Measurements from ENCODE around the gene C2CD4B. TPM values are rescaled to one million over a fixed set of nuclear protein-coding genes. Genes with fewer than 3 reads are reported as not detected.

The C2CD4B gene
- total RNA-seq, 6 donors from 2014 or later, result 0.67 to 16.8 (median 3.1) TPM

DNA sequence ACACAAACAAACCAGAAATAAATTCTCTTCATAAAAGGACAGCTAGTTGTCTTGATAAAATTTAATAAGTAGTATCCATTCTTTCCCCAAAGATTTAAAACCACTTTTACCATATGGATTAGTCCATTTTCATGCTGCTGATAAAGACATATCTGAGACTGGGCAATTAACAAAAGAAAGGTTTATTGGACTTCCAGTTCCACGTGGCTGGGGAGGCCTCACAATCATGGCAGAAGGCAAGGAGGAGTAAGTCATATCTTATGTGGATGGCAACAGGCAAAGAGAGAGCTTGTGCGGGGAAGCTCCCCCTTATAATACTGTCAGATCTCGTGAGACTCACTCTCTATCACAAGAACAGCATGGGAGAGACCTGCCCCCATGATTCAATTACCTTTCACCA is 38.7 kb downstream of the C2CD4B start:
- Histone ChIP-seq H3K4me1 (peaks cover 19 to 24% (median 22%) of the 10 kb centered on the region in 4 donors), H3K36me3 (no peaks in the 10 kb centered on the region), H3K27me3 (no peaks in the 10 kb centered on the region), H3K27ac (no peak overlapping the region), H3K9me3 (no peaks in the 10 kb centered on the region), H3K4me3 (no peak overlapping the region)
- DNase-seq (no peak), ATAC-seq (ENCODE audit: low FRiP score in 2 of 2) (no peak)
- 58 to 71% methylated on average over 3 of the region's 3 CpGs for WGBS, 2 donors
- TF ChIP-seq, protein P1, sequence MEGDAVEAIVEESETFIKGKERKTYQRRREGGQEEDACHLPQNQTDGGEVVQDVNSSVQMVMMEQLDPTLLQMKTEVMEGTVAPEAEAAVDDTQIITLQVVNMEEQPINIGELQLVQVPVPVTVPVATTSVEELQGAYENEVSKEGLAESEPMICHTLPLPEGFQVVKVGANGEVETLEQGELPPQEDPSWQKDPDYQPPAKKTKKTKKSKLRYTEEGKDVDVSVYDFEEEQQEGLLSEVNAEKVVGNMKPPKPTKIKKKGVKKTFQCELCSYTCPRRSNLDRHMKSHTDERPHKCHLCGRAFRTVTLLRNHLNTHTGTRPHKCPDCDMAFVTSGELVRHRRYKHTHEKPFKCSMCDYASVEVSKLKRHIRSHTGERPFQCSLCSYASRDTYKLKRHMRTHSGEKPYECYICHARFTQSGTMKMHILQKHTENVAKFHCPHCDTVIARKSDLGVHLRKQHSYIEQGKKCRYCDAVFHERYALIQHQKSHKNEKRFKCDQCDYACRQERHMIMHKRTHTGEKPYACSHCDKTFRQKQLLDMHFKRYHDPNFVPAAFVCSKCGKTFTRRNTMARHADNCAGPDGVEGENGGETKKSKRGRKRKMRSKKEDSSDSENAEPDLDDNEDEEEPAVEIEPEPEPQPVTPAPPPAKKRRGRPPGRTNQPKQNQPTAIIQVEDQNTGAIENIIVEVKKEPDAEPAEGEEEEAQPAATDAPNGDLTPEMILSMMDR (IDR thresholded peaks at IDR 0.05), result no peak
- no peak for TF ChIP-seq EP300 (IDR thresholded peaks at IDR 0.05)

DNA sequence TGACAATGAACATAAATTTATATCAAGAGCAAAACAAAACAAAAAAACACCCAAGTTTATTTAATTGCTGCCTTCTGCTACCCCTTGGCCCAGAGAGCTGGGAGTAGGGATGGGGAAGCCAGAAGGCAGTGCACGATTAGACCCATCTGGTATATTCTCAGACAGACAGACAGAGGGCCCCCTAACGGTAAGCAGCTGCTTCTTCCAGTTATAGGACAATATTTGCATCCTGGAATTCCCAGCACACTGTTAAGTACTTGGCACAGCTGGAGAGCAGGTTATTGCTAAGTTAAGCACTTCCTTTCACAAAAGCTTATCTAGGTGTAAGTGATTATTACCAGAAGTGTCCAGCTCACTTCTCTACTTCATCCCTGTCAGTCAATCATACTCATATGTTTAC is 39.3 kb downstream of the C2CD4B start:
- Histone ChIP-seq H3K27me3 (no peaks in the 10 kb centered on the region), H3K36me3 (no peaks in the 10 kb centered on the region), H3K27ac (peak overlapping the region in 1 of 4 donors; percentile 73), H3K4me1 (peaks cover 19 to 24% (median 22%) of the 10 kb centered on the region in 4 donors), H3K4me3 (no peak overlapping the region), H3K9me3 (no peaks in the 10 kb centered on the region)
- peak; percentile 41 to 55 for ATAC-seq (ENCODE audit: low FRiP score in 2 of 2)
- peak in 1 of 2 donors; percentile 59 for DNase-seq
- TF ChIP-seq POLR2AphosphoS5 (IDR thresholded peaks at IDR 0.05) (no peak), EP300 (IDR thresholded peaks at IDR 0.05) (peak in 1 of 4 donors; percentile 58), POLR2A (IDR thresholded peaks at IDR 0.05) (no peak)
- TF ChIP-seq, protein P1 (IDR thresholded peaks at IDR 0.05), result peak in 5 of 6 experiments; percentile 28 to 52 (median 44)
- 12 to 16% methylated on average over 2 of the region's 2 CpGs for WGBS, 2 donors

DNA sequence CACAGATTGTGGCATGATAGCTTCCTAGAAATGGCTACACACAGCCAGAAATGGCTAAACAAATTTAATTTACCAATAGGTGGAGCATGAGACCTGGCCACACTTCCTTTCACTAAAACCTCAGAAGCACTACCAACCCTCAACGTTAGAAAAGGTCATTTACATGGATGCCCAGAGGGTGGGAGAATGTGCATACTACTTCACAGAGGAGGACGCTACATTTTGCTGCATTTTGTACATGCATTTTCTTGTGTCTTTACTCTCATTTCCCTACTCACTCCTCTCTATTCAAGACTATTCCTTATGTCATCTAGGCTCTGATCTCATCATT is 40.1 kb downstream of the C2CD4B start:
- DNase-seq (no peak), ATAC-seq (ENCODE audit: low FRiP score in 2 of 2) (no peak)
- 45 to 47% methylated on average over 2 of the region's 2 CpGs for WGBS, 2 donors
- H3K27me3 ChIP-seq, result no peaks in the 10 kb centered on the region
- H3K9me3 ChIP-seq, result no peaks in the 10 kb centered on the region
- H3K27ac ChIP-seq, result peak overlapping the region in 3 of 4 donors; percentile 41 to 73 (median 65)
- H3K36me3 ChIP-seq, result no peaks in the 10 kb centered on the region
- TF ChIP-seq, protein P1 (IDR thresholded peaks at IDR 0.05), result peak in 1 of 6 experiments; percentile 8
- TF ChIP-seq EP300 (IDR thresholded peaks at IDR 0.05), result no peak
- H3K4me3 ChIP-seq, result no peak overlapping the region
- H3K4me1 ChIP-seq, result peaks cover 19 to 29% (median 24%) of the 10 kb centered on the region in 4 donors

DNA sequence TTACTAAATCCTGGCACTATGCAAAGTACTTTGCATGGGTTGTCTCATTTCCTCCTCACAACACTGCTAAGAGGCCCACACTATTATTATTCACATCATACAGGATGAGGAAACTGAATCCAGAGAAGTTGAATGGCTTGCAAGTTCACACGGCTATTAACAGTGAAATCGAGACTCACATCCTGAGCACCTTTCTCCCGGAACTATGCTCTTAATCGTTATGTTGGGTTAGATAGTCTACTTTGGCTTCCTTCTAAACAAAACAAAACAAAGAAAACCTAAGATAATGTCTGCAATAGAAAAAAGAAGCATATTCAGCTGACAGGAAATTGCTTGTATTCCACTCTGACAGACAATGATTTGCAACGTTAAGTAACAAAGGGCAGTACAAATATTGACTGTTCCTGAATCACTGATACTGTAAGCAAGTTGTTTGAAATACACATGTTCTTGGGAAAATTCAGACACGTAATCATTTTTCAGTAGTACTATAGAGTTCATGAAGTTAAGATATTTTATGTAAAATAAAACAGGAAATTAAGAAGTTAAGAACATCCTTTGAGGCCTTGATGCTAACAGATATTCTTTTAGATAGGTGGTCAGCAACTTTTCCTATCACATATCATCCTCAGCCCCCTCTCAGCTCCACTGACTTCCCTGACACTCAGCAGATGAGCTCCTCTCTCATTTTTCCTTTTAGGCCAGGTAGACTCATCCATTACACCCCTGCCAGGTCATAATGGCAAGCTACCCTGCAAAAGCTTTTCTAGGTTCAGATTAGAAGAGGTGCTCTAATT is 40.7 kb downstream of the C2CD4B start:
- DNase-seq (no peak), ATAC-seq (ENCODE audit: low FRiP score in 2 of 2) (no peak)
- 23 to 30% methylated on average over 6 of the region's 6 CpGs for WGBS, 2 donors
- no peaks in the 10 kb centered on the region for H3K27me3 ChIP-seq
- peaks cover 19 to 35% (median 29%) of the 10 kb centered on the region in 4 donors for H3K4me1 ChIP-seq
- H3K27ac ChIP-seq, result peak overlapping the region; percentile 5 to 73 (median 53)
- no peaks in the 10 kb centered on the region for H3K9me3 ChIP-seq
- H3K4me3 ChIP-seq, result no peak overlapping the region
- TF ChIP-seq, protein P1 (IDR thresholded peaks at IDR 0.05), result no peak
- no peak for TF ChIP-seq POLR2A (IDR thresholded peaks at IDR 0.05)
- no peak for TF ChIP-seq POLR2AphosphoS5 (IDR thresholded peaks at IDR 0.05)
- no peak for TF ChIP-seq EP300 (IDR thresholded peaks at IDR 0.05)
- H3K36me3 ChIP-seq, result no peaks in the 10 kb centered on the region

DNA sequence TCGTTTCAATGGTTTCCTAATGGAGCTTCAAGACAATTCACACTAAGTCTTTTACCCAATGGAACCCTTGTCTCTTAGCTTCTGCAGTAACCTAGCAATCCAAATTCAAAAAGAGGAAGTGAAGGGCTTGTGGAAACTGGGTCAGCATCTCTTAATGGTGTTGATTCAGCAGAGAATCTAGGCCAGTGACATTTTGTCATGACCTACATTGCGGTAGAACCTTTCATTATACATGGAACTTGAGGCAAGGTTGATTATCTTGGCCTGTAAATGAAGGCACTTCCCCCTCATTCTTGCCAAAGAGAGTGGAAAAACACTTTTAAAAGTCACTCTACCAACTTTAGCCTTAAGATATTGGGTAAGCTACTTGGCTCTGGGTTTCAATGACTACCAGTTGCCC is 42.8 kb downstream of the C2CD4B start:
- H3K36me3 ChIP-seq, result no peaks in the 10 kb centered on the region
- WGBS, 2 donors, result 78 to 85% methylated on average over 2 of the region's 2 CpGs
- DNase-seq (no peak), ATAC-seq (ENCODE audit: low FRiP score in 2 of 2) (no peak)
- no peak for TF ChIP-seq POLR2AphosphoS5 (IDR thresholded peaks at IDR 0.05)
- TF ChIP-seq, protein P1 (IDR thresholded peaks at IDR 0.05), result no peak
- peak in 1 of 4 donors; percentile 3 for TF ChIP-seq EP300 (IDR thresholded peaks at IDR 0.05)
- TF ChIP-seq POLR2A (IDR thresholded peaks at IDR 0.05), result no peak
- no peaks in the 10 kb centered on the region for H3K27me3 ChIP-seq
- H3K27ac ChIP-seq, result no peak overlapping the region
- no peak overlapping the region for H3K4me3 ChIP-seq
- no peaks in the 10 kb centered on the region for H3K9me3 ChIP-seq
- peaks cover 23 to 41% (median 35%) of the 10 kb centered on the region in 4 donors for H3K4me1 ChIP-seq
